Activated naive CD8-positive, alpha-beta T cell treated with anti-CD3 and anti-CD28 coated beads for 36 hours (primary cell): ENCODE data around the gene TACR1. TPM values are rescaled to one million over a fixed set of nuclear protein-coding genes. Genes with fewer than 3 reads are reported as not detected.
"Not testable (repeated sequence)": the region's sequence is repeated elsewhere in the genome, so short reads cannot be mapped to it uniquely, and the experiment has no call there.

Source experiments
- DNase-seq: peaks from one replicate; pipeline ENCODE4 v3.0.0; 2021
- H3K27ac Mint-ChIP-seq: one replicate; pipeline ENCODE4 v1.8.0; 2022; ENCODE audit warnings: mild to moderate bottlenecking, moderate library complexity, mixed read lengths
- H3K27me3 Mint-ChIP-seq: one replicate; pipeline ENCODE4 v1.8.0; 2022; ENCODE audit warnings: mild to moderate bottlenecking, mixed read lengths
- H3K36me3 Mint-ChIP-seq: one replicate; pipeline ENCODE4 v1.8.0; 2021; ENCODE audit warnings: mild to moderate bottlenecking, mixed read lengths
- H3K4me1 Mint-ChIP-seq: one replicate; pipeline ENCODE4 v1.8.0; 2021; ENCODE audit warnings: mixed read lengths
- H3K4me3 Mint-ChIP-seq: one replicate; pipeline ENCODE4 v1.8.0; 2022; ENCODE audit warnings: mild to moderate bottlenecking, moderate library complexity, mixed read lengths
- H3K9me3 Mint-ChIP-seq: one replicate; pipeline ENCODE4 v1.8.0; 2022; ENCODE audit warnings: mixed read lengths
- total RNA-seq, 2 experiments: library from RNA; stranded (reverse); gene quantifications; one replicate each; pipeline ENCODE4 v1.2.3, GENCODE V29; 2021

TACR1 gene
- total RNA-seq, 2 experiments from 2014 or later: not detected

DNA sequence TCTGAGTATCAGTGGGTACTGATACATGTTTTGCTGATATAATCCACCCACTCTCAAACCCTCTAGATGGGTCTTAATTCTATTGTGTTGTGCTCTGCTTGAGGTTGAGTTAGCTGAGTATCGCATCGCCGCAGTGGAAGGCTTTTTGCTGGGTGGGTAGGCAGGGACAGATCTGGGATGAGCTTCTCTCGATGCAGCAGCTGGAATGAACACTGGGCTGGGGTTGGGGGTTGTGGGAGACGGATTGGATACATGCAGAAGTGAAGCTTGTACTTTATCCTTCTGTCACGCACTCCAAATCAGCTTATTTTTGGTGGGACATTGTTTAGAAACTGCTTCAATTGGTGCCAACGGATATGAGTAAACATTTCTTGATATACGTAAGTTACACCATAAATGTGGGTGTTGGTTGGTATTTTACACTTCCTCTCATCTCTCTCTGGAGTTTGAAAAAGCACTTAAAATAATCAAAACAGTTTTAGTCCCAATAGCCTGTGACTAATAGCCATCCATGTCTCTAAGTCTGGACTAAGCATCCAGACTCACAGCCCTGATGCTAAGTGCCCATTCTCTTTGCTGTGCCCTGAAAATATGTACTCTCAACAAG, 133.8 kb downstream of the TACR1 start:
- Mint-ChIP-seq H3K27me3 (no peaks in the 10 kb centered on the region), H3K4me1 (no peaks in the 10 kb centered on the region), H3K36me3 (no peaks in the 10 kb centered on the region), H3K9me3 (peaks cover 2% of the 10 kb centered on the region), H3K27ac (no peak overlapping the region), H3K4me3 (no peak overlapping the region)
- no peak for DNase-seq

DNA sequence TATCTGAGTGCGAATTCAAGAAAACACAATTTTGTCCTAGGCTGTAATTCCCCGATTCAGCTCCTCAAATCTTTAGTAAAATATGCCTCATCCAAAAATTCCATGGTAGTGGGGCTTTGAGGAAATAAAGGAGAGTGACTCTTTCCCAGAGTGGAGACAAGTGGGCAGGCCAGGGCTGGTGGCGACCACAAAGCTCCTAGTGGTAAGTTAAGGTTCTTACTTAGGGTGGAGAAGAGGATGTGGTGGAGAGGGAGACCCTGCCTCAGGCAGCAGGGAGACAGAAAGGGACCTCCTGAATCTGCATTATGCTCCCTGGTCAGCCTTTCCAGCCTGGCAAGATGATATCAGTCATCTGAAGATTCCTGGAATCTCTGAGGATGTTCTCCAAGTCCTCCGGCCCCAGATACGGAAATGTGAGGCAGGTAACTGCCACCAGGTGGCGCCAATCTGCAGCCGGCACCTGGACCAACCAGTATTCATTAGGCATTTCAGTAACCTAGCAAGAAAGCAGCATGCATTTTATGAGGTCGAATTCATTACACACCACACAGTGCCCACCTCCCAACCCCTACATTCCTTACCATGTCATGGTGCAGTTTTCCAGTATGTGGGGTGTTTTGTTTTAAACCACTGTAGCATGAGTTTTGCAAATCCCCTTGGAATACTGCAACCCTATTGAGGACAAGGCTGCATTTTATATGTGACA, 134.5 kb downstream of the TACR1 start:
- Mint-ChIP-seq H3K27ac (no peak overlapping the region), H3K4me3 (no peak overlapping the region), H3K9me3 (peaks cover 2% of the 10 kb centered on the region), H3K36me3 (no peaks in the 10 kb centered on the region), H3K27me3 (no peaks in the 10 kb centered on the region), H3K4me1 (no peaks in the 10 kb centered on the region)
- peak; percentile 48 for DNase-seq

DNA sequence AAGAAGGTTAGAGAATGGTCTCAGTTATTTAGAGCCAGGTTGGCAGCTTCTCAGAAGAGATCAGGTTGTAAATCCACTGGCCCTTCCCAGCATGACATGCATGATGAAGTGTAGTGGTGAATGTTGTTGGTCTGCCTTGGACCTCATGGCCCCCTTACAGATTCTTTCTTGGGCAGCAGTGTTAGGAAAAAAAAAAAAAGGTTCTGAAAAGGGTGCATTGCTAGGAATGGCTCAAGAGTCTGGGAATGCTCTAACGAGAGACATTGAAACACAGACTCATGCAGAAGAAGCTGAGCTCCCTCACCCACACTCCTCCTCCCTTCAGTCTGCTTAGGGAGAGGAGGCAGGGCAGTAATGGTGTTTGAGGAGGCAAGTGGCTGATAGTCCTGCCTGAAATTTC, 135.4 kb downstream of the TACR1 start:
- Mint-ChIP-seq H3K4me3 (no peak overlapping the region), H3K27ac (no peak overlapping the region), H3K27me3 (no peaks in the 10 kb centered on the region), H3K4me1 (no peaks in the 10 kb centered on the region), H3K9me3 (peaks cover under 1% of the 10 kb centered on the region), H3K36me3 (no peaks in the 10 kb centered on the region)
- no peak for DNase-seq

DNA sequence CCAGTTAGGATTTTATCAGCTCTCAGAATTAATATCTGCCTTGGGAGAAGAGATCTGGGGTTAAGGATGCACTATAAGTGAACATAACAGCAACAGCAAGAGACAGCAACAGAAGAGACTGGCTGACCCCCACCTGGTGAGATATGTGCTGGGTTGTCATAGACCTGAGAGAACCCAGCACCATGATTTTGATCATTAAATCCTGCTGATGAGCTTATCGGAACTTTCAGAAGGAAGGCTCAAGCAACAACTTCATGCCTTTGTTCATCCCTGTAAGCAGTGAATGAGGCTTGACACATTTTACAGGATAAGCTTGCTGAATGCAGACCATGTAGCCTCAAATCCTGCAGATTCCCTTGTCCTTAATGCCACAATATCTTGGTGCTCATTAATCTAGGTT, 140.9 kb downstream of the TACR1 start:
- H3K27ac Mint-ChIP-seq: no peak overlapping the region
- no peak for DNase-seq
- H3K4me1 Mint-ChIP-seq: no peaks in the 10 kb centered on the region
- H3K36me3 Mint-ChIP-seq: no peaks in the 10 kb centered on the region
- H3K4me3 Mint-ChIP-seq: no peak overlapping the region
- no peaks in the 10 kb centered on the region for H3K27me3 Mint-ChIP-seq
- H3K9me3 Mint-ChIP-seq: no peaks in the 10 kb centered on the region

GRCh38 chr2:75057150-75057549, 142.2 kb downstream of the TACR1 start:
- H3K27ac Mint-ChIP-seq, H3K27me3 Mint-ChIP-seq, DNase-seq, H3K9me3 Mint-ChIP-seq, H3K4me1 Mint-ChIP-seq, H3K4me3 Mint-ChIP-seq, H3K36me3 Mint-ChIP-seq: not testable (repeated sequence)

DNA sequence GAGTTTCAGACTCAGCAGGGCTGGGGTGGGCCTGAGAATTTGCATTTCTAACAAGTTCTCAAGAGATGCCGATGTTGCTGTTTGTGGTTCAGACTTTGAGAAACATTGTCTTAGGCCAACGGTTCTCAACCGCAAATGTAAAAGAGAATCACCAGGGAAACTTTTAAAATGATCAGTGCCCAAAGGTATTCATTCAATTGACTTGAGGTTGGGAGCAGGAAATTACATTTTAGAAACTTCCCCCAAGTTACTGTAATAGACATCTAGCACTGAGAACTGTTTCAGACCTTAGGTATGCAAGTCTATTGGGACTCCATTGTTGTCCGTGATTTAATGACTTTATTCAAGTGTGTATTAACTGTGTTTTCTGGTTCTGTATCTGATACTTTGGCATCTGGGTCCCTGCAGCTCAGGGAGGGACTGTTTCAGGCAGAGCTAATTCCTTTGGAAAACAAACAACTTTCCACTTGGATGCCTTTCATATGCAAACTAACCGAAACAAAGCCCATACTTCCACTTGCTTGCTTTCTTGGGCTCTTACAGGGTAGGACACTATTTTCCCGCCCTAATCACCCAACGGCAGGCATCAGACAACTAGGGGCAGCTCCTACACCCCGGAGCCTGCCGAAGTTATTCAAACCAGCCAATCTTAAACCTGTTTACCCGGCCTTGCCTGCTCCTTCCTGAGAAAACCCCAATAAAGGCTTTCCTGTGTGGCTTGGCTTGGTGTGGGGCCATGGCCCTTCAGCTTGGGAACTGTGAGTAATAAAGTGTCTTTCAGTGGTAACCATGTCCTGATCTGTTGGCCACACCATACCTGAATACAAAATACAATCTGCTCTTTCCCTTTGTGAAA, 143.3 kb downstream of the TACR1 start:
- DNase-seq: no peak
- no peaks in the 10 kb centered on the region for H3K36me3 Mint-ChIP-seq
- H3K9me3 Mint-ChIP-seq: no peaks in the 10 kb centered on the region
- H3K27me3 Mint-ChIP-seq: no peaks in the 10 kb centered on the region
- no peak overlapping the region for H3K4me3 Mint-ChIP-seq
- H3K4me1 Mint-ChIP-seq: no peaks in the 10 kb centered on the region
- no peak overlapping the region for H3K27ac Mint-ChIP-seq

- Mint-ChIP-seq H3K9me3 (no peaks in the 10 kb centered on the region), H3K4me3 (no peak overlapping the region), H3K4me1 (no peaks in the 10 kb centered on the region), H3K27me3 (no peaks in the 10 kb centered on the region), H3K36me3 (no peaks in the 10 kb centered on the region), H3K27ac (no peak overlapping the region)
- no peak for DNase-seq
Observed at GRCh38 chr2:75055142-75055819, 144.0 kb downstream of the TACR1 start.

- H3K9me3 Mint-ChIP-seq: no peaks in the 10 kb centered on the region
- no peak overlapping the region for H3K4me3 Mint-ChIP-seq
- DNase-seq: no peak
- H3K27me3 Mint-ChIP-seq: no peaks in the 10 kb centered on the region
- H3K36me3 Mint-ChIP-seq: no peaks in the 10 kb centered on the region
- no peak overlapping the region for H3K27ac Mint-ChIP-seq
- no peaks in the 10 kb centered on the region for H3K4me1 Mint-ChIP-seq
Observed at GRCh38 chr2:75054296-75054695, 145.0 kb downstream of the TACR1 start.

DNA sequence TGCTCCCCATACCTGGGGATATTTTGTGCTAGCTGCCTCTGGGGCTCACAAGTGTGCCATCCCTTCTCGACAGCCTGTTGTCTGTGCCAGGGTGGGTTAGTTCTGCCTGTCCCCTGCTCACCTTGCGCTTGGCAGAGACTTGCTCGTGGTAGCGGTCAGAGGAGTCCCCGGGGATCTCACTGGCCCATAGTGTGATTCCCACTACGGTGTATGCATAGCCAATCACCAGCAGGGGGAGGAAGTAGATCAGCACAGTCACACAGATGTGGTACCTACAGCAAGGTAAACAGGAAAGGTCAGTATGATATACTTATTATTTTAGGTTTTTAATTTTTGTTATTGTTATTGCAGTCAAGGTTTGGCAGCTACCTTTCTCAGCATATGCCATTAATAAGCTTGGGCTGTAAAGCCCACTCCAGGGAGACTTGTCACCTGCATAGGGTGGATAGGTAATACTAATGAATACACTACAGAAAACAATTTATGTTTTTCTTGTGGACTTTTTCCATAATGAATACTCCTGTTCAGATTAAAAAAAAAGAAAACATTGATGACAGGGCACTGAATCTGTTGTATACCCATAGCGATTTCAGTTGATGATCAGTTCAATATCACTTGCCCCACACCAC, 145.7 kb downstream of the TACR1 start:
- Mint-ChIP-seq H3K4me3 (no peak overlapping the region), H3K9me3 (no peaks in the 10 kb centered on the region), H3K4me1 (no peaks in the 10 kb centered on the region), H3K27ac (no peak overlapping the region), H3K27me3 (no peaks in the 10 kb centered on the region), H3K36me3 (no peaks in the 10 kb centered on the region)
- DNase-seq: no peak

GRCh38 chr2:75047992-75048625, 151.2 kb downstream of the TACR1 start:
- Mint-ChIP-seq H3K9me3 (no peaks in the 10 kb centered on the region), H3K27ac (no peak overlapping the region), H3K36me3 (no peaks in the 10 kb centered on the region), H3K4me1 (no peaks in the 10 kb centered on the region), H3K27me3 (no peaks in the 10 kb centered on the region), H3K4me3 (no peak overlapping the region)
- DNase-seq: no peak

GRCh38 chr2:75047189-75047991, 151.9 kb downstream of the TACR1 start:
- Mint-ChIP-seq H3K27me3 (no peaks in the 10 kb centered on the region), H3K9me3 (no peaks in the 10 kb centered on the region), H3K4me1 (no peaks in the 10 kb centered on the region), H3K4me3 (no peak overlapping the region), H3K27ac (no peak overlapping the region), H3K36me3 (no peaks in the 10 kb centered on the region)
- no peak for DNase-seq

DNA sequence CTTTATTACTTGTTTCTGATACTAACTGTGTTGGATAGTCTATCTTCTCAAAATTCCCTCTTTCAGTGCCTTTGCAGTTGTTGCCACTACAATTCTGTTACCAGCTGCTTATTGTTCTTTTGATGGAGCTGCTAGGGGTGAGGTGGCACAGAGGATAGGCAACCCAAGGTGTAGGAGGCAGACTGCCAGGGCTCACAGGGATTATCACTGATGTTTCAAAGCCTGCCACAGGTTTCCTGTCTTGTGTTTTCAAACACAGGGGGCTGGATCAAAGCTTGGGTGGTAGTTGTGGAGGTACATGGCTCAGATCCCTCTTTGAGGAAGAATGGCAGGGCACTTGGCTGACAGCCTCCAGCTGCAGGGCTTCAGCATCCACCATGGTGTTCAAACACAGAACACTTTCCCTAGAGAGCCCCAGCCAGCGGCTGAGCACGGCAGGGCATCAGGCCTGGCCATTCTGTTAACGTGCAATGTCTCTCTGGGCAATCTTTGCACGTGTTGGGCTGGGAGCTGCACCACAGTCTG, 153.7 kb downstream of the TACR1 start:
- H3K4me1 Mint-ChIP-seq: no peaks in the 10 kb centered on the region
- H3K27me3 Mint-ChIP-seq: no peaks in the 10 kb centered on the region
- no peak overlapping the region for H3K27ac Mint-ChIP-seq
- no peaks in the 10 kb centered on the region for H3K9me3 Mint-ChIP-seq
- no peak for DNase-seq
- H3K36me3 Mint-ChIP-seq: no peaks in the 10 kb centered on the region
- no peak overlapping the region for H3K4me3 Mint-ChIP-seq

DNA sequence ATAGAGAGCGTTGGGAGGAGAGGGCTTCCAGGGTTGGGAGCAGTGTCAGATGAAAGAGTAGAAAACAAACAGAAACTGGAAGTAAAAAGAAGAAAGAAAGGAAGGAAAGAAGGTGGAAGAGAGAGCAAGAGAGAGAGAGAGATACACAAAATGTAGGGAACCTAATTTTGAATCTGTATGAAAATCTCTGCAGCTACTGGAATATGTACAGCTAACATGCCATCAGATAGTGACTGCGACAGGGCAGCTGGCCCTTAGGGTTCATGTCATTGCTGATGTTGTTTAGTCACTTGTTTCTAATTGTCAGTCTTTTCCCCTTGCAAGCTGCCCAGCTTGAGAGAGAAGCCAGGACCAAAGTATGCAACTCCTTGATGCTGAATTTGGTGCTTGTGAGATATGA, 155.0 kb downstream of the TACR1 start:
- Mint-ChIP-seq H3K4me3 (no peak overlapping the region), H3K27me3 (no peaks in the 10 kb centered on the region), H3K36me3 (no peaks in the 10 kb centered on the region), H3K27ac (no peak overlapping the region), H3K9me3 (no peaks in the 10 kb centered on the region), H3K4me1 (no peaks in the 10 kb centered on the region)
- no peak for DNase-seq

- H3K4me3 Mint-ChIP-seq: no peak overlapping the region
- no peaks in the 10 kb centered on the region for H3K4me1 Mint-ChIP-seq
- no peak overlapping the region for H3K27ac Mint-ChIP-seq
- H3K9me3 Mint-ChIP-seq: no peaks in the 10 kb centered on the region
- H3K36me3 Mint-ChIP-seq: no peaks in the 10 kb centered on the region
- no peaks in the 10 kb centered on the region for H3K27me3 Mint-ChIP-seq
- no peak for DNase-seq
Observed at GRCh38 chr2:75042823-75043222, 156.5 kb downstream of the TACR1 start.
